NCI-H1105 (cell line): ENCODE data around the gene GNG12.
A peak's percentile ranks its signal among the peaks of the same experiment; 100 is the strongest.

Source experiments
- DNase-seq: peaks from one replicate; lab custom pipeline; 2025; lab: John Stamatoyannopoulos, UW

The GNG12 gene

DNA sequence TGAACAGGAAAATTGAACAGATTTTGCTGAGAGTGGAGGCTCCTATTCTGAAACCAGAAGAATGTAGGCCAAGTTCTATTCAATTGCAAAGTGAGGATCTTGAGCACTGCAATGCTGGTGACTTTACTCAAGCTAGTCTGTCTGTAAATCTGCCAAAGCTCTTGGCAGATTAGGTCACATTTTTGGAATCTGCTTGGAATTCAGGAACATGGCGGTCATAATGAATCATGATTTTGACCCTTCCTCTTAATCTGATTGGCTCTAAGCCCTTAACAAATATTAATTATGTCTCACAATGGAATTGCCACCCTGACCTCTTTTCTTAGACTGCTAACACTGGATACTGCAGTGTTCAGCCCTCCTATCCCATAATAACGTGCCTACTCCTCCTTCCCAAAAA, 7.2 kb upstream of the GNG12 start:
- no peak for DNase-seq

- DNase-seq = no peak
Measured at GRCh38 chr1:67839826-67840225, 6.6 kb upstream of the GNG12 start.

GRCh38 chr1:67838180-67838910, 5.1 kb upstream of the GNG12 start:
- DNase-seq = no peak

DNA sequence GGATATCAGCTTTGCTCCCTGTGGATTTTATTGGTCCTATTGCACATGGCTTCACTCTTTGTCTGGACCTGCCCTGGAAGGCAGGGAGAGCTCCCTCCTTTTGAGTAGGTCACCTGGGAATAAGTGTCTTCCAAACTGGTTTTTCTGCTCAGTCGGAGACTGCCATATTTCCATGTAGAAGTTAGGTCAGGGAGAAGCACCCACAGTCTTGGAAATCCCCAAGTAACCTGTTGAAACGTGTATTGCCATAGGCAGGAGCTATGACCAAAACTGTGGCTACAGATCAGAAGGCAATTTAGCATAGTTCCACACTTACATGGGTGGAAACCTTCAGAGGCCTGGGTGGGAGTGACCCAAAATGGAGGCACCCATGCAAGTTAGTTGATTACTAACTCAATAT, 3.5 kb upstream of the GNG12 start:
- DNase-seq = no peak

- DNase-seq = no peak
Measured at GRCh38 chr1:67835663-67836452, 2.6 kb upstream of the GNG12 start.

DNA sequence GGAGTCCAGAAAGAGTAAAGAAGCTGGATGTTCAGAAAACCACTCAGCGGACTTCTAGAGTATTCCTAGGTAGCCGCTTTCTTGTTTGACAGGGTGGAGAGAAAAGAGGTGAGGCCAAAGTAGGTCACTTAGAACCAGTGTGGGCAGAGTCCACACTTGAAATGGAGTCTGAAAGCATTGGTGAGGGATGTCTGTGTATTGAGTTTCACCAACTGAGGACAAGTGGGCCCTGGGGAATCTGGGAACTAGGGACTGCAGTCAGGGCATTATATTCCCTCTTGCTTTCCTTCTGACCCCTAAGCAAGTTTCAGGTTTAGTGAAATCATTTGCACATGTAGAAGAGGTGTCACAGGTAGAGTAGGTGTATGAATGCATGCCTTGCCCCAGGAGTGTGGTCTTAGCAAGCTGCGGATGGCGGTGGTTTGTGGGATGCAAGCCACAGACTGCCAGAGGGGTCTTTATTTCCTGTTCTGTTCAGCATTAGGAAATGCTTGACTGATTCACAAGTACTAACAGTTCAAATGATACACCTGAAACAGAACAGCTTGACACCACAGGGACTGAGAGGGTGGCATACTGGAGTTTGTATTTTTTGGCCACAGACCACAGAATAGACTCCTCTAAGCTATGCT, 1.1 kb upstream of the GNG12 start:
- DNase-seq = no peak

DNA sequence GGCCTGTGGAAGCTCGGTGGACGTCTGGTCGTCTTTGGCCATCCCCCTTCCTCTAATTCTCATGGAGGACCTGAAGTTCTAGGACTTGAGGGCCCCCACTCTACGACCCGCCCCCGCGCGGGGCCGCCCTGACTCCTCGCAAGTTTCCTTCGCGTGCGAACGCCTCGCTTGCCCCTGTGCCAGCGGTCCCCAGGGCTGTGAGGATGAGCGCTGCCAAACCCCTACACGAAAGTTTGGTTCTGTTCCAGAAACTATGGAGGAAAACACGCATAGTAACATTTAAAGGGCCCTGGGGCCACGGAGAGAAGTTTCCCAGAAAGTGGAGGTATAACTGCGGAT, 304 bp upstream of the GNG12 start:
- DNase-seq = no peak

DNA sequence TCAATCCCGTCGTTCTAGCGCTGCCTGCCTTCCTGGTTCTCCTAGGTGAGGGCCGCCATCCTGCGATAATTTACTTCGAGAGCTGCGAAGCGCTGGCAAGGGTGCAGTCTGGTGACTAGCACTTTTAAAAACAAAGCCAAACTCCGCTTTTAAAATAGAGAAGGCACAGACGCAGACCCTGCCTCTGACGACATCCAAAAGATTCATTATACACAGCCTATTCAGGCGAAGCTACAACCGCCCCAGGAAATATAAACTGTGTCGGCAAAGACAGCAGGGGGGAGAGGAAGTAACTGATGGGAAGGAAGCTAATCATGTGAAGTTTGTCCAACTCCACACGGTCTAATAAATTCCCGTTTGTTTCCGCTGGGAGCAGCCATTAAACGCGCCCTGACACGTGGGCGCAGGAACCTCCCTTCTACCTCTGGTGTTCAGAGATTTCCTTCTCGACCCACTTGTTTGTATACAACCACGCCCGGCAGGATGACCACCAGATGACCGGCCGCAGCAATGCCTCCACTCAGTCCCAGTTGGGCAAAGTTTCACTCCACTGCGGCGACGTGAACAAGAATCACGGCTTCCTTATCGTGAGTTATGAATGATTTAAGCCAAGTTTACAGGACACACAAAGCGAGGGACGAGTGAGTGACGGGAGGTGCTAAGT, 1.3 kb downstream of the GNG12 start:
- DNase-seq = peak; percentile 53

- DNase-seq = no peak
Measured at GRCh38 chr1:67830928-67831830, 2.1 kb downstream of the GNG12 start.

DNA sequence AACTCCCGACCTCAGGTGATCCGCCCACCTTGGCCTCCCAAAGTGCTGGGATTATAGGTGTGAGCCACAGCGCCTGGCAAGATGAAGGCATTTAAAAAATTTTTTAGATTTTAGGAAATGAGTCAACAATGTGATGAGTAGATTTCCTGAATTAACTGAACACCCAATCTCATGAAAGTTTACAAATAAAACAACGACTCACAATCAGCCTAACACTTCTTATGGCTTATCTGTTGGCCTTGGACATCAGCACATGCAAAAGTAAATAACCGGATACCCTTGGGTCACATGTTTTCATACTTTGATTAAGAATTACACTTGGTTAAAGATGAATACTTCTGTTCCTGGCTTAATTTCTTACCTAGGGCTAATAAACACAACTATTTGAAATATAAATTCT, 3.0 kb downstream of the GNG12 start:
- no peak for DNase-seq

DNA sequence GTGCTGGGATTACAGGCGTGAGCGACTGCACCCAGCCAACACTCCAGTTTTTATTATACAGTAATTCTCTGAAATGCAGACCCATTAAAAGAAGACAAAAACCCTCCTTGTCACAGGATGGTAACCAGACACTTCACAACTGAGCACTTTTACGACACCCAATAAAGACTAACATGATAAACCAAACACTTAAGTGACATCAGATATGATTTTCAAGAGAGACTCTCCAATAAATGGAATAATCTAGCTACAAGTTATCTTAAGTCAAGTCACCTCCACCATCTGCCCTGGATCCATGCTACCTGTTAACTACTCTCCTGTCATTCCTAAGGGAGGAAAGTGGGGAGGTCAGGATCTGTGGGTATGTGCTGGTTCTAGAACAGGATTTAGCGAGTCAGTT, 5.6 kb downstream of the GNG12 start:
- DNase-seq = no peak

DNA sequence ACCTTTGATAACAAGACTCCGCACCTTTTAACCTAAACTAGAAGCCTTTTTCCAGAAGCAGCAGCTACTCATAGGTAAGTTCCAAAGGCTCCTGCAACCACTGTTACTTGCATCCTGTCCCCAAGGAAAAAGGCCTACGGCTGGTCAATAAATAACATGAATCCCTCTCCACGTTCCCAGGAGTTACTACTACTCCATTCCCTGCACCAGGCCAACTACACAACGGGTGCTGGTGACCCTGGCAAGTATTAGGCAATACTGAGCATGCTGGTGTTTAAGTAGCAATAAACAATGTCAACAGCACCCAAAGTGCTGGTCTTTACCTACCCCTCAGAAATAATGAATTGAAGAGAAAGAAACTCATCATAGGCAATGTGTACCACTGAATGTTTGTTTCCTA, 7.7 kb downstream of the GNG12 start:
- DNase-seq = no peak

- no peak for DNase-seq
Measured at GRCh38 chr1:67824766-67825165, 8.5 kb downstream of the GNG12 start.

DNA sequence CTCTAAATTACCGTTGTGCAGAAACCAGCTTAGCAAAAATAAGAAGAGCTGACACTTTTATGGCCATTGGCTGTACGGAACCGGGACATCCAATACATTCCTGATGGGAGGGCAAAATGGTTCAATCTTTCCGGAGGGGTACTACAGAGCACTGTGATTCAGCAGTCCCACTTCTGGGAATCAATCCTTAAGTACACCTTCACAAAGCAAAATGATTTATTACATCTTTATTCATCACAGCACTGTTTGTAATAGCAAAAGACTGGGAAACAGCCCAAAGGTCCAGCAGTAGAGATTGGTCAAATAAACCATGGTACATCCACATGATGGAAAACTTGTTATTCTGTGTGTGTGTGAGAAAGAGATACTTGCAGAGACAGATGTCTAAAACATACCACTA, 9.7 kb downstream of the GNG12 start:
- DNase-seq = no peak

DNA sequence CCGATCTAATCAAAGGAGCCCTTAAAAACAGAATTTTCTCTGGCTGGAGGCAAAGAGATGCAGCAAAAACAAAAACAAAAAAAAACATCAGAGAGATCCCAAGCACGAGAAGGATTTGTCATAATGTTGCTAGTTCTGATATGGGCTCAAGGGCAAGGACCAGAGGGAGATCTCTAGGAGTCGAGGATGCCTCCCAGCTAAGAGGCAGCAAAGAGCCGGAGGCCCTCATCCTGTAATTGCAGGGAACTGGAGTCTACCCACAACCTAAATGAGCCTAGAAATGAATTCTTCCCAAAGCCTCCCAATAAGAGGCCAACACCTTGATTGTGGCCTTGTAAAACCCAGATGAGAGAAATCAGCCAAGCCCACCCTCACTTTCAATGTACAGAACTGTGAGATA, 12.0 kb downstream of the GNG12 start:
- DNase-seq = no peak

DNA sequence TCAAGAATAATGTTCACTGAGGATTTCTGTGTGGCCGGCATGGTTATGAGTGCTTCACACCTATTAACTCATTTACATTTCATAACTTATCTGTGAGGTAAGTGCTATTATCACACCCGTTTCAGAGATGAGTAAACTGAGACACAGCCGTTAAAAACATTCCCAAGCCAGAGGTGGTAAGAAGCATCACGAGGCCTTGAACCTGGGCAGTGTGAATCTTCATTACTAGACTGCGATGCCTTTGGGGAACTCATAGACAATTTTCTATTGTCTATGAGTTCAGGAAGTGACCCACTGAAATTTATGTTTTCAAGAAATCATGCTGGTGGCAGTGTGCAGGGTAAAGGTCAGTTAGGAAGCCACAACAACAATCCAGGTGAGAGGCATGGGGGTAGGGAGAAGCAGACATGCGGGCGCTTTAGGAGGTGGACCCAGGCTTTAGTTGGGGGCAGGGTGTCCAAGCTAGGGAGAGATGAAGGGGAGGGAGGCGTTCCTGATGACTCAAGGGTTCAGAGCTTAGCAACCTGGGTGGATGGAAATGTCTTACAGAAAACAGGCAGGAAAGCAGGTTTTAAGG, 14.5 kb downstream of the GNG12 start:
- no peak for DNase-seq

DNA sequence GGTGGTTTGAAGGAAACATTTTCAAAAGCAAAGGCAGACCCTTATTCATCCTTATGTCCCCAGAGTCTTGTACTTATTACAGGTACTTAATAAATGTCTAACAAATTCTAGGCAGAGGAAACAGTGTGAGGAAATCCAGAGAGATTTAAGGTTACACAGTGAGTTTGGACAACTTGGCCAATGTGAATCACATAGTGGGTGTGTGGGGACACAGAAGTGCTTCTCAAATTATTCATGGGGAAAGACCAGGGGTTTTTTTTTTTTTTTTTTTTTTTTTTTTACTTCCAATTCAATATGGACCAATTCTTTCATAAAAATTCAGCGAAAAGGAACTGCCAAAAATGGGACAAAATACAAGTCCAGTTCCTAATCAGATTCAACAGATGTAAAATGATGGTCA, 15.1 kb downstream of the GNG12 start:
- no peak for DNase-seq

DNA sequence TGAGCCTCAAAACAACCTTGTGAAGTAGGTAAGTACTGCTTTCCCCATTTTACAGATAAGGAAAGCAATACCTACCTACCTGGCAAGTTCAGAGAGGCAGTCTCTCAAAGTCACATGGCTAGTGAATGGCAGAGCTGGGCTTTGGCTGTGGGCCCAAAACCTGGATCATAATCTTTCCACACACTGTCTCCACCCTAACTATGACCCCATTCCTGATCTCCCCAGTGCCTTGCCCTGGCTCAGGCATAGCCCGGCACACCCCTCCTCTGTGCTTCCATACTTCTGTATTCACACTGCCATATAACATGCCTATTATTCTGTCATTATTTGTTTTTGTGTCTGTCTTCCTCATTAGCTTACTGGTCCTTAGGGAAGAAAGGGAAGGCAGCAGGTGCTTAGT, 15.9 kb downstream of the GNG12 start:
- no peak for DNase-seq

DNA sequence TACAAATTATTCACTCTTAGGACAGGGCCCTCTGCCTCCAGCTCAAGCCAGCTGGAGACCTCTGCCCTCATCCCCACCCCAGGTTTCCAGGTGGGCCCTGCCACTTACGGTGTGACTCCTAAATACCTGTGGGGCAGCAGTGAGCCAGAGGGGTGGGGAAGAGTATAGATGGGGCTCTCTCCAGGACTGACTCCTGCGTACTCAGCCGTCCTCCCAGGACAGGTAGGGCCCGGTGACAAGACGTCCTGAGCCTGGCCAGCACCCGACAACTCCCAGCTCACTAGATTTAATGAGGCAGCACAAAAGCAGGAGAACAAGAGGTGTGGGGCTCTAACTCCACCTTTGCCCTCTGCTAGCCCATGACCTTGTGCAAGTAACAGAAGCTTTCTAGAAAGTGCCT, 16.8 kb downstream of the GNG12 start:
- DNase-seq = no peak

DNA sequence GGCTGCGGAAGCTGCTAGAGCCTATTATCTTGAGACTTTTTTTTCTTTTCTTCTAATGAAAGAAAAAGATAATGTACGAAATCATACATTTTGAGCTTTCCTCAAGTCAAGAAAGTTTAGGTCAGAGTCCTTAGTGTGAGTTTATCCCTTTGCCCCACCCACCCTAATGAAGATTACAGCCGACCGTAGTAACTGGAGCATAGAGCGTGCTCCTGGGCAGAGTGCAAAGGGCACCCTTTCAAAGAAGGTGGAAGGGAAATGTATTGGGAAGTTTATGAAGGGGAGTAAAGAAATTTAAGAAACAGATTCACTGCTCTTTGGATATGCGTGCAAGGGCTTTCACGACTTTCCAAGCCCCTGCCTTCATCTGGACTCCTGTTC, 17.2 kb downstream of the GNG12 start:
- DNase-seq = no peak

DNA sequence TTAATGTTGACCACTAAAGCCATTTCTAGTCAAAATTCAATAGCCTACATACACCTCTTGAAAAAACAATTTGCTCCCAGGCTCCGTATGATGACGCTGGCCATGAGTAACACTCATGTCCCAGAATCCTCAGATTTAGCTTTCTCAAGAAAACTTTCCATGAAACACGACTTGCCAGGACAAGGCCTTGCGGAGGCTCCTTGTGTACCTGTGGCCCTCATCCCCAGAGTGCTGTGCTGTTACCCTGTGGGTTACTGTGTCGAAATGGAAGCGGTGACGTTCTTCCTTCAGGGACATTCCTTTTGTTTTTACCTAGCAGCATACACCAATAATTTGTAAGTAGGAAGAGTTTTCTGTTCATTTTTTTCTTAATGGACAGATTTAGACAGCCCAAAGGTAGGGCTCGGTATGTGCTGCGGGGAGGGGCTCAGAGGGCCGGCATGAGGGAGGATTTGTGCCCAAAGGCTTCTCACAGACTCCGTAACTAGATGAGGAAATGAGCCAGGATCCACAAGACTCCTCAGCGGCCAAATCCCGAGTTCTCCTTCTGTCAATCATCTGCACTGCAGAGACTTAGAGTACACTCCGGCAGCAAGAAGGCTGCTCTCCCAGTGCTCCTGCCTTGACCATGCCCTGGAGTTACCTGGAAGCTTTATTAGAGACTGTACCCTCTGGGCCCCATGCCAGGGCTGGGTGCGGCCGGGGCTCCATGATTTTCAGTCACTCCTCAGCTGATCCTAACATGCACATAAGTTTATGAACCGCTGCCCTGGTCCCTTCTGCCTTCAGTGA, 17.8 kb downstream of the GNG12 start:
- DNase-seq = no peak
